T follicular helper cell (primary cell): Measurements from ENCODE around the gene IMPDH1.
A peak's percentile ranks its signal among the peaks of the same experiment; 100 is the strongest.
"Not testable (repeated sequence)": the region's sequence is repeated elsewhere in the genome, so short reads cannot be mapped to it uniquely, and the experiment has no call there.

Source experiments
- DNase-seq: peaks from one replicate; pipeline ENCODE4 v3.0.0-alpha.2; 2020; ENCODE audit warnings: low read depth
- total RNA-seq, 2 experiments: gene quantifications; one replicate each; lab custom pipeline; 2026; lab: John Stamatoyannopoulos, UW

IMPDH1 gene
- 80.4 to 82.4 reads per million in 2 experiments for total RNA-seq

DNA sequence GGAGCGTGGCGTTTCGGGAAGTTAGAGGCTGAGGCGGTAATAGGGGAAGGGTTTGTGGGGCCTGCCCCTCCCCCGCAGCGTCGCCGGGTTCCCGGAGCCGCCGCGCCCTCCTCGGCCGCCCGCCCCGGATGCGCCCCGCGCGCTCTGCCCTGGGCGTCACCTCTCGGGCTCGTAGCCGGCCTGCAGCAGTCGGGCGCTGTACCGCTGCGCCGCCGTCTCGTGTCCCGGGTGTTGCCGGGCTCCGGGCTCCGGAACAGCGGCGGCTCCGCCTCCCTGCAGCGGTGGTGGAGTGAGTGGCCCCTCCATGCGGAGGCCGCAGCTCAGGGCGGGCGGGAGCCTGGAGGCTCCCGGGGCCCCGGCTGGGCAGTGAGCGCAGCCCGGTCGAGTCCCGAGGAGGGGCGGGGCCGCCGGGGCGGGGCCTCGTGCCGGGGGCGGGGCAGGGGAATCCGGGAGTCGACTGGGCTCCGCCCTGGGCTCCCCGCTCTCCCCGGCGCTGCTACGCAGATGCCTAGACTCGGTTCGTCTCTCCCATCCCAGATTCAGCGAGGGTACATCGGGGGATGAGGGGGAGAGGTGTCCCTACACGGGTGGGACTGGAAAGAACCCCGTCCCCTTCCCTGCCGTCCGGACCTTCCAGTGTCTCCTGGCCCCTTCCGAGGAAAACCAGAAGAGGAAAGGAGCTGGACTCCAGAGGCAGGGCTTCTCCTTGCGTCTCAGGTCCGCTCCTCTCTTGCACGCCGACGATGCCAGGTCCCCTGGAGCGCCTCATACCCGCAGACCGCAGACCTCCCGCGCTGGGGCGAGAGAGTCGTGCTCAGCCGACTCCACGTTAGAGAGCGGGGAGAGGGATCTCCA is at the start of gene IMPDH1:
Gene IMPDH1 (minus strand): TSS at position 387 of the 855 bp plus-strand sequence. CDS start 81 bp downstream, at position 306.
- DNase-seq = peak; percentile 77

DNA sequence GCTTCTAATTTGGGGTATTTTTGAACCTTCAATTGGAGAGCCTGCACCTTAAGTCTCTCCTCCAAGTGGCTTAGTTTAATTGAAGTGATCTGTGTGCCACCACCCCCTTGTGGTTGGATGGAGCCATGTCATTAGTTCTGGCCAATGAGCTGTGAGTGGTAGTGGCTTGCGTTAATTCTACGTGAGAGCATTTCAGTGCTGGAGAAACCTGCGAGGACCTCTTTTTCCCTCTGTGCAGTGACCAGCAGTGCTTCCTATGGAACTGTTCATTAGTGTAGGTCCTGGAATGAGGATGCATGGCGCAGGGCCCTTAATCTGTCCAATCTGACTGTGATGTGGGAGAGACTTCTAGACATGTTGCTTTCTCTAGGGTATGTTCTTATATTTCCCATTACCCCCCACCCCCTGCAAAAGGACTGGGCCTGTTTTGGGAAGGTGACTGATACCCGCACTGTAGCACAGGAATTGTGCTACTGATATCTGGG is 49.7 kb upstream of the IMPDH1 start:
- peak; percentile 55 for DNase-seq

DNA sequence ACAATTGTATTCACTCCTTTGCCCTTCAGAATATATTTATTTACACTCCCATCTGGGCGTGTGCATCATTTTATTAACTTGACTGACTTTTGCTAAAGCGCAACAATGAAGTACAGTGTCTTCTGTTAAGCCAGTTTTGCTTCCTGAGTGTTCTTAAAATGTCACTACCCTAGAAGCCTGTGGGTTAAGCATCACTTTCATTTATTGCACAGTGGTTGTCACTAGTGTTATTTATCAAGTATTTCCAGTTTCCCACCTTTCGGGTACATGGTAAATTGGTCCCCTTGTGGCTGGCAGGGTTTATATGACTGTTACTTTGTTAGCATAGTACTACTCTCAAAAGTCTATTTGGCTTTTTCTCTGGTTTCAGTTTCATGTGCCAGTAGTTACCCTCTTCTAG is 49.2 kb upstream of the IMPDH1 start:
- no peak for DNase-seq

DNA sequence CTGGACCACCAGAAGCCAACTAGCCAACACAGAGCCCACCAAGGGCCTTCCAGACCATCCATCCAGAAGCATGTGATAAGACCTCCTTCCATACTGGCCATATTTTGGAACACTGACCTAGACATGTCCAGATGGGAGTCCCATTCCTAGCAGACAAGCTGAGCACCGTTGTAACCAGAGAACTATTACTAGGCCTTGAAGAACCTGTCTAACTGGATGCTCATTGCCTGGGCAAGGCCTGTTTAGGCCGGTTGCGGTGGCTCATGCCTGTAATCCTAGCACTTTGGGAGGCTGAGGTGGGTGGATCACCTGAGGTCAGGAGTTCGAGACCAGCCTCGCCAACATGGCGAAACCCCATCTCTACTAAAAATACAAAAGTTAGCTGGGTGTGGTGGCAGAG is 47.6 kb upstream of the IMPDH1 start:
- not testable (repeated sequence) for DNase-seq

- no peak for DNase-seq
These were observed 46.5 kb upstream of the IMPDH1 start for GRCh38 chr7:128456255-128456725.

DNA sequence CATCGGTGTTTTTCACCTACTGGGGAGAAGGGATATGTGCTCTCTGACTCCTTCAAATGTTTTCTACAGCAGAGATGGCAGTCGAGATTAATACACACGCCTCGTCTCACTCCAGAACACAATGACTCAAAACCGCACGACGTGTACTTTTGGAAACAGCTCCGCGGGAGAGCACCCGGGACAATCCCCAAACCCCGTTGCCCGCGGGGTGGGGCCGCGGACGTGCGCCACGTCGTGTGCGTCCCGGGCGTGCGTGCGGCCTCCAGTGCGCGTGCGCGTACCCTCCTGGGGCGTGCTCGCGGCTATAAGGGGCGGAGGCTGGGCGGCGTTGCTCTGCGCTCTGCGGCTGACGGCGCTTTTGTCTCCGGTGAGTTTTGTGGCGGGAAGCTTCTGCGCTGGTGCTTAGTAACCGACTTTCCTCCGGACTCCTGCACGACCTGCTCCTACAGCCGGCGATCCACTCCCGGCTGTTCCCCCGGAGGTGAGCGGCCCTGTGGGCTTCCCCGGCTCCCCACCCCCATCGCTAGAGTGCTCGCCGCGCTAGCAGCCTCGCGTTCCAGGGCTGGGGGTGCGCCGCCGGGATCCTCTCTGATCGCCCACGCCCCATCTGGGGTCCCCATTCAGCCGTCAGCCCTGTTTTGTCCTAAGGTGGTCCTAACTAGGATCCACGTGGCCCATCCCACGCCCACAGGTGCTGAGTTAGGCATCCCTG is 45.9 kb upstream of the IMPDH1 start, which contains the start of gene HILPDA:
Gene HILPDA (plus strand): TSS at position 336 of the 712 bp plus-strand sequence. CDS start 1,391 bp downstream, outside the sequence.
- DNase-seq = peak; percentile 88

GRCh38 chr7:128454808-128455542 is 45.2 kb upstream of the IMPDH1 start:
- DNase-seq = no peak

DNA sequence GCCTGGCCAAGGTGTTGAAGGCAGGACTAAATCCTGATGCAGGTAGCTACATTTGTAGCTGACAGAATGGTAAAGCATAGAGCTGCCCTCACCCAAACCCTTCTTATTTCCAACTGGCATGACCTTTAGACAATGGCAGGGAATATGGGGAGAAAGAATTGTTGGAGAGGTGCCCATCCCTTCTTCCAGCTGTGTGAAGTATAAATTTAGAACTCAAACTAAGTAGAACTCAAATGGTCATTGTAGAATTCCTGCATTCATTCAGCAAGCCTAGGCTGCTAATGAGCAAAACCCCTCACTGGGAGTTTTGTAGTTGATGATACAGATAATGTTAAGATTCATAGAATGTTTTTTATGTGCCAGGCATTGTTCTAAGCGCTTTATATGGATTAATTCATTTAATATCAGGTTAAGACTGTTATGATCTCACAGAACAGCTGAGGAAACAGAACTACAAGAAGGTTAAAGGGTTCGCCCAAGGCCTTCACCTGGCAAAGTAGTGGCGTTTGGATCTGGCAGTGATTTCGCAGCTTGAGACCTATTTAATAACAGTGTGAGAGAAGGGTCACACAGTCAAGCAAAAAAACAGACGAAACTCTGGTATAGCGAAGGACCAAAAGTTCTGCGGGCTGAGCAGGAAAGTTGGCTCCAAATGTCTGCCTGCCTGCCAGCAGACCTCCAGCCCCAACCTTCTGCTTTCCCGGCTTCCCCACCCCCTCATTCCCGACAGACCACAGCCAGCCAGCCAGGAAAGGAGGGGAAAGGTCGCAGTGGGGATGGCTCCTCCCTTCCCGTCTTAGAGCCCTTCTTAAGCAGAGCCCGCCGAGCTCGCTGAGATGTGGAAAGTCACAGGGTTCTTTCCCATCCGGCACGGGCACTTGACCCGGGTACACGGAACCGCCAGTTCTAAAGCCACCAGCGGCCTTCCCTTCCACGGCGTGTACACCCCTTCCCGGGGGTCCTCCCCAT is 44.3 kb upstream of the IMPDH1 start:
- DNase-seq = no peak

DNA sequence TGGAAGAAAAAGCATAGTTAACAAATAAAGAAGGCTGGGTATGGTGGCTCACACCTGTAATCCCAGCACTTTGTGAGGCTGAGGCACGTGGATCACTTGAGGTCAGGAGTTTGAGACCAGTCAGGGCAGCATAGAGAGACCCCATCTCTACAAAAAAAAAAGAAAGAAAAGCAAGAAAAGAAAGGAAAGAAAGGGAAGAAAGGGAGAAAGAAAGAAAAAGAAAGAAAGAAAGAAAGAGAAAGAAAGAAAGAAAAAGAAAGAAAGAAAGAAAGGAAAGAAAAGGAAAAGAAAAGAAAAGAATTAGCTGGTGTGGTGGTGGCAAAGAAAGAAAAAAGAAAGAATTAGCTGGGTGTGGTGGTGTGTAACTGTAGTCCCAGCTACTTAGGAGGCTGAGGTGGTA is 42.8 kb upstream of the IMPDH1 start:
- no peak for DNase-seq

DNA sequence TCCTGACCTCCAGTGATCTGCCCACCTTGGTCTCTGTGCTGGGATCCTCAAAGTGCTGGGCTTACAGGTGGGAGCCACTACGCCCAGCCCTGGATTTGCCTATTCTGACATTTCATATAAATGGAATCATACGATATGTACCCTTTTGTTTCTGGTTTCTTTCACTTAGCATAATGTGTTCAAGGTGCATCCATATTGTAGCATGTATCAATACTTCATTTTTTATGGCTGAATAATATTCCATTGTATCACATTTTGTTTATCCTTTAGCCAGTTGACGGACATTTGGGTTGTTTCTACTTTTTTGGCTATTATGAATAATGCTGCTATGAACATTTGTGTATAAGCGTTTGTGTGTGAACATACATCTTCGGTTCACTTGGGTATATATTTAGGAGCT is 41.1 kb upstream of the IMPDH1 start:
- DNase-seq = no peak

GRCh38 chr7:128450409-128450808 is 40.6 kb upstream of the IMPDH1 start:
- DNase-seq = no peak

GRCh38 chr7:128448751-128449302 is 39.0 kb upstream of the IMPDH1 start:
- no peak for DNase-seq

GRCh38 chr7:128447941-128448564 is 38.3 kb upstream of the IMPDH1 start:
- no peak for DNase-seq

GRCh38 chr7:128446306-128446705 is 36.5 kb upstream of the IMPDH1 start:
- DNase-seq = no peak

GRCh38 chr7:128443831-128444600 is 34.2 kb upstream of the IMPDH1 start:
- no peak for DNase-seq

- DNase-seq = no peak
These were observed 32.6 kb upstream of the IMPDH1 start for GRCh38 chr7:128442356-128442755.

DNA sequence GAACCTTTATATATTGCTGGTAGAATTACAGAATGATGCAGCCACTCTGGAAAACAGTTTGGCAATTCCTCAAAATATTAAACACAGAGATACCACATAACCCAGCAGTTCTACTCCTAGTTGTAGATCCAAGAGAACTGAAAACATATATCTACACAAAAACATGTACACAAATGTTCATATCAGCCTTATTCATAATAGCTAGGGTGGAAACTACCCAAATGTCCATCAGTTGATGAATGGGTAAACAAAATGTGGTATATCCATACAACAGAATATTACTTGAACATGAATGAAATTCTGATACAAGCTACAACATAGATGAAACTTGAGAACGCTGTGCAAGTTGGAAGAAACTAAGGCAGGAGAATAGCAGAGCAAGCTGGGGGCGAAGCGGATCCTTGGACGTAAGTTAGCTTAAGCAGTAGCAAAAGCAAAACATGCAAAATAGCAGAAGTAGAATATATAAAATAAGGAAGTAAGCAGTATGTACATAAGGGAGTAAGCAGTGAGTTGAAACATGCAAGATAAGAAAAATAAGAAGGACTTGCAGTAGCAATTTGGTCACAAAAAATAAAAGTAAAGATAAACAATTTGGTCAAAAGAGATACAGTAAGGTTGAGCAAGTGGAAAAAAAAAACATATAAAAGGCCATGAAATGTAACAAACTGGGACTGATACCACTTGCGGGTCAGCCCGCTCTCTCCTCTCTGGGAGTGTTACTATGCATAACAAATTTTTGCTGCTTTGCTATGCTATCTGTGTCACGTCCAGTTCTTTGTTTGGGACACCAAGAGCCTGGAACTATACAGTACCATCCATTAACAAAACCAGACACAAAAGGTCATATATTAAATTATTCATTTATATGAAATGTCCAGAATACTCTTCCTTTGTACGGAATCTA is 27.9 kb upstream of the IMPDH1 start:
- no peak for DNase-seq

GRCh38 chr7:128435327-128435686 is 25.5 kb upstream of the IMPDH1 start:
- DNase-seq = no peak
